ENCODE data around the gene EGFLAM. TPM values are rescaled to one million over a fixed set of nuclear protein-coding genes. Genes with fewer than 3 reads are reported as not detected.

Gene EGFLAM
- total RNA-seq, 1 experiment from 2014 or later = not detected

DNA sequence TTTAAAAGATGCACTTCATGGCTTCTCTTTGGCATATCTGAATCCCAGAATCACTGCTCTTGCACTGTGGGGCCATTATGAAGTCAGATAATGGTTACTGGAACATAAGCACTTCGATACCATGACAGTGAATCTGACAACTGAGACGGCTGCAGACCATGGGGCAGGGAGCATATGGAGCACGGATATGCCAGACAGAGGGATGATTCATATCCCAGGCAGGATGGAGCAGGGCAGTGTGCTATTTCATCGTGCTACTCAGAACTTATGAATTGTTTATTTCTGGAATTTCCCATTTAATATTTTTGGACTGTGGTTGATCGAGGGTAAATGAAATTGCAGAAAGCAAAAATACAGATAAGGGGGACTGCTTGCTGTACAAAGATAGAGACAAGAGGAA lies 145.0 kb downstream of the EGFLAM start:
- intact Hi-C loops (cut with micrococcal nuclease; ENCODE audit: unreplicated experiment) = no loop called here
- ChIA-PET CTCF (no interaction called here), POLR2A (no interaction called here)
- H3K36me3 Mint-ChIP-seq (ENCODE audit: insufficient read depth, unreplicated experiment) = no peaks in the 10 kb centered on the region
- H3K27ac Mint-ChIP-seq (ENCODE audit: unreplicated experiment) = no peak overlapping the region
- no peaks in the 10 kb centered on the region for H3K9me3 Mint-ChIP-seq (ENCODE audit: unreplicated experiment)
- no peaks in the 10 kb centered on the region for H3K4me1 Mint-ChIP-seq (ENCODE audit: low read depth, unreplicated experiment)
- Histone ChIP-seq H3K27me3 (replicated peaks; ENCODE audit: control insufficient read depth, insufficient read depth, low read length) (peaks cover 1% of the 10 kb centered on the region; the same call in 1 of the 2 replicates), H3K4me1 (no peaks in the 10 kb centered on the region), H3K36me3 (ENCODE audit: control insufficient read depth, insufficient read depth, low read length) (no peaks in the 10 kb centered on the region), H3K4me3 (ENCODE audit: low read depth, low read length) (no peak overlapping the region), H3K9me3 (no peaks in the 10 kb centered on the region)
- peaks cover 46% of the 10 kb centered on the region for H3K27me3 Mint-ChIP-seq (ENCODE audit: insufficient read depth, unreplicated experiment)
- TF ChIP-seq, protein P1, sequence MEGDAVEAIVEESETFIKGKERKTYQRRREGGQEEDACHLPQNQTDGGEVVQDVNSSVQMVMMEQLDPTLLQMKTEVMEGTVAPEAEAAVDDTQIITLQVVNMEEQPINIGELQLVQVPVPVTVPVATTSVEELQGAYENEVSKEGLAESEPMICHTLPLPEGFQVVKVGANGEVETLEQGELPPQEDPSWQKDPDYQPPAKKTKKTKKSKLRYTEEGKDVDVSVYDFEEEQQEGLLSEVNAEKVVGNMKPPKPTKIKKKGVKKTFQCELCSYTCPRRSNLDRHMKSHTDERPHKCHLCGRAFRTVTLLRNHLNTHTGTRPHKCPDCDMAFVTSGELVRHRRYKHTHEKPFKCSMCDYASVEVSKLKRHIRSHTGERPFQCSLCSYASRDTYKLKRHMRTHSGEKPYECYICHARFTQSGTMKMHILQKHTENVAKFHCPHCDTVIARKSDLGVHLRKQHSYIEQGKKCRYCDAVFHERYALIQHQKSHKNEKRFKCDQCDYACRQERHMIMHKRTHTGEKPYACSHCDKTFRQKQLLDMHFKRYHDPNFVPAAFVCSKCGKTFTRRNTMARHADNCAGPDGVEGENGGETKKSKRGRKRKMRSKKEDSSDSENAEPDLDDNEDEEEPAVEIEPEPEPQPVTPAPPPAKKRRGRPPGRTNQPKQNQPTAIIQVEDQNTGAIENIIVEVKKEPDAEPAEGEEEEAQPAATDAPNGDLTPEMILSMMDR (IDR thresholded peaks at IDR 0.05; ENCODE audit: insufficient read depth in 1 of 2, low read depth in 1 of 2, low read length in 1 of 2, severe bottlenecking in 1 of 2, unreplicated experiment in 1 of 2) = no peak
- no TSS peak for BruUV-seq (replicated peaks)
- DNase-seq = no peak
- no peak overlapping the region for H3K4me3 Mint-ChIP-seq (ENCODE audit: unreplicated experiment)

DNA sequence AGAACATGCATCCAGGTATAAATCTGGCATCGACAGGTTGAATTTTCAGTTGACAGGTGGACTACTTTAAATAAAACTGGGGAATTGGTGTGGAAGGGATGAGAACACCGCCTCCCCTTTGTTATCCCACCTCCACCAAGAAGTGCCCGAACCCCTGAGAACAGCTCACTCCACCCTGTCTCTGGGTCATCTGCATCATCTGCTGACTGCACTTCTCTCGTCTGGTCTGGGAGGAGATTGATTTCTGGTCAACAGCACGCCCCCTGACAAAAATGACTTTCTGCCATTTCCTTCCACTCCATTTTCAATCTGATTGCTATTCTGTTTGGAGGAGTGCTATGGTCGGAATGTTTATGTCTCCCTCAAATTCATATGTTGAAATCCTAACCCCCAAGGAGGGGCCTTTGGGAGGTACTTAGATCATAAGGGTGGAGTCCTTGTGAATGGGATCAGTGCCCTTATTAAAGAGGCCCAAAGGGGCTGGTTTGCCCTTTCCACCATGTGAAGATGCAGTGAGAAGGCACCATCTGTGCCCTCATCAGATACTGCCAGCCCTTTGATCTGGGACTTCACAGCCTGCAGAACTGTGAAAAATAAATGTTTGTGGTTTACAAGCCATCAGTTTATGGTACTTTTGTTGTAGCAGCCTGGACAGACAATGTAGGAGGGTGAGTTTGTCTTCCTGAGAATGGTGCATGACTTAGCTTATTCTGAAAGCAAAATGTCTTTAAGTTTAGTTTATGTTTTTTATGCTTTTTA lies 145.7 kb downstream of the EGFLAM start:
- Mint-ChIP-seq H3K4me3 (ENCODE audit: unreplicated experiment) (no peak overlapping the region), H3K27me3 (ENCODE audit: insufficient read depth, unreplicated experiment) (peaks cover 45% of the 10 kb centered on the region), H3K4me1 (ENCODE audit: low read depth, unreplicated experiment) (no peaks in the 10 kb centered on the region), H3K9me3 (ENCODE audit: unreplicated experiment) (no peaks in the 10 kb centered on the region), H3K27ac (ENCODE audit: unreplicated experiment) (no peak overlapping the region), H3K36me3 (ENCODE audit: insufficient read depth, unreplicated experiment) (no peaks in the 10 kb centered on the region)
- Histone ChIP-seq H3K9me3 (no peaks in the 10 kb centered on the region), H3K4me3 (ENCODE audit: low read depth, low read length) (no peak overlapping the region), H3K27me3 (replicated peaks; ENCODE audit: control insufficient read depth, insufficient read depth, low read length) (peaks cover 1% of the 10 kb centered on the region; the same call in 1 of the 2 replicates), H3K4me1 (no peaks in the 10 kb centered on the region), H3K36me3 (ENCODE audit: control insufficient read depth, insufficient read depth, low read length) (no peaks in the 10 kb centered on the region)
- POLR2A ChIA-PET = no interaction called here
- no peak for DNase-seq
- CTCF ChIA-PET = no interaction called here
- TF ChIP-seq, protein P1 (IDR thresholded peaks at IDR 0.05; ENCODE audit: insufficient read depth in 1 of 2, low read depth in 1 of 2, low read length in 1 of 2, severe bottlenecking in 1 of 2, unreplicated experiment in 1 of 2) = no peak
- BruUV-seq (replicated peaks) = no TSS peak
- intact Hi-C loops (cut with micrococcal nuclease; ENCODE audit: unreplicated experiment) = loop anchor here (1.0 kb wide), 2 partner anchors 21 to 195 kb away; no protein-coding TSS in a partner anchor

DNA sequence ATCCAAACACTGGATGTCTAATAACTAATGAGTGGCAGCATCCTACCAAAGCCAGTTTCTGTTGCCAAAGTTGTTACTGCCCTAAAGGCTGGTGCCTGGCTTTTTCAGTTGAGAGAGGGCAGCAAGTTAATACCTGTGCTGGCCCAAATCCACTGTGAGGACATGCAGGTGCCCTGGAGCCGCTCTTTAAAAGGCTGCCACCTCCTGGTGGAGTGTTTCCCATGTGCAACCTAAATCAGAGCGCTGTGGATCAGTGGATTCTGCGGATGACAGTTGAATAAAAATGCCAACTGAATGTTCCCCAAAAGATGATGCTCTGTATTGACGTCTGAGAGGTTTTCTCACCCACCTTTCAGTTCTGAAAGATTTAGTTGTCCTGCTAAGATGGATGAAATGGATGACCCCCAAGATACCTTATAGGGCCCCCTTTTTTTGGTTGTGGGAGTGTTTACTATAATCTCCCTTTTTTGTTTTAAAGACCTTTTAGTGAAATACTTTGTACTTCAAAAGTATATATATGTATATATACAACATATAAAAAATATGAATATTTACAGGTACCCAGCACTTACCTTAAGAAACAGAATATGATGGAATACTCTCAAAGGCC lies 146.4 kb downstream of the EGFLAM start:
- H3K9me3 ChIP-seq = no peaks in the 10 kb centered on the region
- intact Hi-C loops (cut with micrococcal nuclease; ENCODE audit: unreplicated experiment) = loop anchor here (1.0 kb wide), 2 partner anchors 21 to 195 kb away; no protein-coding TSS in a partner anchor
- peaks cover 1% of the 10 kb centered on the region; the same call in 1 of the 2 replicates for H3K27me3 ChIP-seq (replicated peaks; ENCODE audit: control insufficient read depth, insufficient read depth, low read length)
- BruUV-seq (replicated peaks) = no TSS peak
- TF ChIP-seq, protein P1 (IDR thresholded peaks at IDR 0.05; ENCODE audit: insufficient read depth in 1 of 2, low read depth in 1 of 2, low read length in 1 of 2, severe bottlenecking in 1 of 2, unreplicated experiment in 1 of 2) = peak; percentile 52 to 68
- ChIA-PET CTCF (no interaction called here), POLR2A (no interaction called here)
- DNase-seq = peak; percentile 46
- Mint-ChIP-seq H3K9me3 (ENCODE audit: unreplicated experiment) (no peaks in the 10 kb centered on the region), H3K4me3 (ENCODE audit: unreplicated experiment) (no peak overlapping the region), H3K36me3 (ENCODE audit: insufficient read depth, unreplicated experiment) (no peaks in the 10 kb centered on the region), H3K4me1 (ENCODE audit: low read depth, unreplicated experiment) (no peaks in the 10 kb centered on the region), H3K27me3 (ENCODE audit: insufficient read depth, unreplicated experiment) (peaks cover 43% of the 10 kb centered on the region), H3K27ac (ENCODE audit: unreplicated experiment) (no peak overlapping the region)
- no peaks in the 10 kb centered on the region for H3K4me1 ChIP-seq
- no peaks in the 10 kb centered on the region for H3K36me3 ChIP-seq (ENCODE audit: control insufficient read depth, insufficient read depth, low read length)
- H3K4me3 ChIP-seq (ENCODE audit: low read depth, low read length) = no peak overlapping the region

Measured in Caco-2 (cell line).